IgD-negative memory B cell (primary cell): ENCODE data around the gene TNFAIP2. TPM values are rescaled to one million over a fixed set of nuclear protein-coding genes. Genes with fewer than 3 reads are reported as not detected.

Source experiments
- H3K27ac Mint-ChIP-seq, 3 donors: one replicate each; pipeline ENCODE4 v1.8.0; 2020 to 2022; ENCODE audit warnings: mild to moderate bottlenecking in 3 of 3, mixed read lengths in 3 of 3, moderate library complexity in 1 of 3
- H3K27me3 Mint-ChIP-seq: one replicate; pipeline ENCODE4 v1.8.0; 2021; ENCODE audit warnings: mixed read lengths
- H3K36me3 Mint-ChIP-seq: one replicate; pipeline ENCODE4 v1.8.0; 2020; ENCODE audit warnings: mild to moderate bottlenecking, mixed read lengths
- H3K4me1 Mint-ChIP-seq, 3 donors: one replicate each; pipeline ENCODE4 v1.8.0; 2020 to 2022; ENCODE audit warnings: mixed read lengths in 3 of 3, mild to moderate bottlenecking in 1 of 3
- H3K4me3 Mint-ChIP-seq, 4 donors: one replicate each; pipeline ENCODE4 v1.8.0; 2020 to 2022; ENCODE audit warnings: mild to moderate bottlenecking in 4 of 4, mixed read lengths in 4 of 4, moderate library complexity in 3 of 4
- H3K9me3 Mint-ChIP-seq, 3 donors: one replicate each; pipeline ENCODE4 v1.8.0; 2020 to 2021; ENCODE audit warnings: mixed read lengths in 3 of 3, mild to moderate bottlenecking in 1 of 3
- polyA plus RNA-seq: library from polyadenylated mRNA; unstranded; fragments of 300-500 nt; fragmentation: Illumina TruSeq; gene quantifications from one replicate; pipeline ENCODE4 v1.2.3, GENCODE V29; 2021

Gene TNFAIP2
- polyA plus RNA-seq, 1 donor from 2014 or later: not detected

GRCh38 chr14:103138301-103139131, 15.3 kb downstream of the TNFAIP2 start:
- peaks cover 14% of the 10 kb centered on the region for H3K27me3 Mint-ChIP-seq

GRCh38 chr14:103139132-103140025, 16.1 kb downstream of the TNFAIP2 start:
- no peak overlapping the region for H3K27ac Mint-ChIP-seq
- peaks cover 7 to 15% (median 15%) of the 10 kb centered on the region in 3 donors for H3K4me1 Mint-ChIP-seq
- no peaks in the 10 kb centered on the region for H3K36me3 Mint-ChIP-seq
- H3K27me3 Mint-ChIP-seq: peaks cover 16% of the 10 kb centered on the region
- no peaks in the 10 kb centered on the region for H3K9me3 Mint-ChIP-seq
- H3K4me3 Mint-ChIP-seq: peak overlapping the region in 1 of 4 donors; percentile 21

More at GRCh38 chr14:103138301-103139131, 15.3 kb downstream of the TNFAIP2 start:
- H3K36me3 Mint-ChIP-seq: no peaks in the 10 kb centered on the region
- no peaks in the 10 kb centered on the region for H3K9me3 Mint-ChIP-seq
- H3K27ac Mint-ChIP-seq: no peak overlapping the region
- no peak overlapping the region for H3K4me3 Mint-ChIP-seq
- H3K4me1 Mint-ChIP-seq: peaks cover 7 to 15% (median 15%) of the 10 kb centered on the region in 3 donors

GRCh38 chr14:103140316-103141109, 17.3 kb downstream of the TNFAIP2 start:
- Mint-ChIP-seq H3K4me1 (peaks cover 7 to 15% (median 15%) of the 10 kb centered on the region in 3 donors), H3K4me3 (peak overlapping the region; percentile 1 to 84 (median 39)), H3K27me3 (peaks cover 18% of the 10 kb centered on the region), H3K9me3 (no peaks in the 10 kb centered on the region), H3K27ac (peak overlapping the region; percentile 36 to 92 (median 57)), H3K36me3 (no peaks in the 10 kb centered on the region)

GRCh38 chr14:103141117-103141796, 18.0 kb downstream of the TNFAIP2 start:
- H3K9me3 Mint-ChIP-seq: no peaks in the 10 kb centered on the region
- no peaks in the 10 kb centered on the region for H3K36me3 Mint-ChIP-seq
- peaks cover 25% of the 10 kb centered on the region for H3K27me3 Mint-ChIP-seq
- peak overlapping the region; percentile 36 to 92 (median 57) for H3K27ac Mint-ChIP-seq
- peaks cover 7 to 15% (median 15%) of the 10 kb centered on the region in 3 donors for H3K4me1 Mint-ChIP-seq
- H3K4me3 Mint-ChIP-seq: peak overlapping the region in 3 of 4 donors; percentile 24 to 84 (median 34)

- peaks cover 25% of the 10 kb centered on the region for H3K27me3 Mint-ChIP-seq
Observed at GRCh38 chr14:103142026-103142425, 18.8 kb downstream of the TNFAIP2 start.

GRCh38 chr14:103142721-103143302, 19.6 kb downstream of the TNFAIP2 start:
- no peaks in the 10 kb centered on the region for H3K9me3 Mint-ChIP-seq
- peak overlapping the region in 1 of 4 donors; percentile 46 for H3K4me3 Mint-ChIP-seq
- H3K27me3 Mint-ChIP-seq: peaks cover 25% of the 10 kb centered on the region
- no peak overlapping the region for H3K27ac Mint-ChIP-seq
- peaks cover 7 to 15% (median 15%) of the 10 kb centered on the region in 3 donors for H3K4me1 Mint-ChIP-seq
- no peaks in the 10 kb centered on the region for H3K36me3 Mint-ChIP-seq

More at GRCh38 chr14:103142026-103142425, 18.8 kb downstream of the TNFAIP2 start:
- no peak overlapping the region for H3K27ac Mint-ChIP-seq
- peaks cover 7 to 15% (median 15%) of the 10 kb centered on the region in 3 donors for H3K4me1 Mint-ChIP-seq
- no peaks in the 10 kb centered on the region for H3K36me3 Mint-ChIP-seq
- no peak overlapping the region for H3K4me3 Mint-ChIP-seq
- H3K9me3 Mint-ChIP-seq: no peaks in the 10 kb centered on the region

GRCh38 chr14:103143506-103143905, 20.2 kb downstream of the TNFAIP2 start:
- H3K27ac Mint-ChIP-seq: no peak overlapping the region
- peaks cover 7 to 15% (median 15%) of the 10 kb centered on the region in 3 donors for H3K4me1 Mint-ChIP-seq
- peaks cover 25% of the 10 kb centered on the region for H3K27me3 Mint-ChIP-seq
- no peaks in the 10 kb centered on the region for H3K9me3 Mint-ChIP-seq
- no peaks in the 10 kb centered on the region for H3K36me3 Mint-ChIP-seq
- no peak overlapping the region for H3K4me3 Mint-ChIP-seq

- peaks cover 24% of the 10 kb centered on the region for H3K27me3 Mint-ChIP-seq
- no peak overlapping the region for H3K27ac Mint-ChIP-seq
- H3K9me3 Mint-ChIP-seq: no peaks in the 10 kb centered on the region
- H3K36me3 Mint-ChIP-seq: no peaks in the 10 kb centered on the region
- no peak overlapping the region for H3K4me3 Mint-ChIP-seq
- H3K4me1 Mint-ChIP-seq: peaks cover 7 to 15% (median 15%) of the 10 kb centered on the region in 3 donors
Observed at GRCh38 chr14:103144085-103144484, 20.8 kb downstream of the TNFAIP2 start.

GRCh38 chr14:103146141-103146709, 23.0 kb downstream of the TNFAIP2 start:
- Mint-ChIP-seq H3K27ac (no peak overlapping the region), H3K36me3 (no peaks in the 10 kb centered on the region), H3K27me3 (peaks cover 17% of the 10 kb centered on the region), H3K9me3 (no peaks in the 10 kb centered on the region), H3K4me1 (peaks cover 0 to 5% (median 4%) of the 10 kb centered on the region in 3 donors), H3K4me3 (no peak overlapping the region)

GRCh38 chr14:103149351-103150237, 26.3 kb downstream of the TNFAIP2 start:
- Mint-ChIP-seq H3K4me3 (no peak overlapping the region), H3K27me3 (peaks cover 10% of the 10 kb centered on the region), H3K4me1 (peaks cover 0 to 1% (median 0%) of the 10 kb centered on the region in 3 donors), H3K9me3 (no peaks in the 10 kb centered on the region), H3K36me3 (no peaks in the 10 kb centered on the region), H3K27ac (no peak overlapping the region)

GRCh38 chr14:103151270-103151945, 28.1 kb downstream of the TNFAIP2 start:
- Mint-ChIP-seq H3K27ac (no peak overlapping the region), H3K9me3 (no peaks in the 10 kb centered on the region), H3K4me1 (peaks cover 0 to 1% (median 0%) of the 10 kb centered on the region in 3 donors), H3K36me3 (no peaks in the 10 kb centered on the region), H3K27me3 (peaks cover 2% of the 10 kb centered on the region), H3K4me3 (no peak overlapping the region)

- no peak overlapping the region for H3K4me3 Mint-ChIP-seq
- no peak overlapping the region for H3K27ac Mint-ChIP-seq
- H3K27me3 Mint-ChIP-seq: peaks cover 3% of the 10 kb centered on the region
- H3K9me3 Mint-ChIP-seq: no peaks in the 10 kb centered on the region
- no peaks in the 10 kb centered on the region for H3K36me3 Mint-ChIP-seq
- peaks cover 0 to 1% (median 0%) of the 10 kb centered on the region in 3 donors for H3K4me1 Mint-ChIP-seq
Observed at GRCh38 chr14:103155010-103155409, 31.7 kb downstream of the TNFAIP2 start.
